ENCODE measurements around the gene TNFRSF19.

TNFRSF19 gene

GRCh38 chr13:23629566-23630272, 59.5 kb downstream of the TNFRSF19 start:
- no peak overlapping the region for H3K4me2 ChIP-seq (ENCODE audit: low read length, poor library complexity, severe bottlenecking)
- no peak overlapping the region for H4K91ac ChIP-seq (ENCODE audit: low read length)
- H3K9ac ChIP-seq (ENCODE audit: low read length), result no peak overlapping the region
- H2BK12ac ChIP-seq (ENCODE audit: low read length in 2 of 2), result peak overlapping the region in 1 of 2 experiments; percentile 71
- WGBS, result 91% methylated on average over 6 of the region's 6 CpGs
- no peak overlapping the region for H3K23ac ChIP-seq (ENCODE audit: low read length in 2 of 2)
- DNase-seq, result no peak
- no peak overlapping the region for H4K8ac ChIP-seq (ENCODE audit: low read length)
- peaks cover 8% of the 10 kb centered on the region for H3K9me3 ChIP-seq (ENCODE audit: control insufficient read depth, low read length)
- no peak overlapping the region for H3K27ac ChIP-seq (ENCODE audit: low read length, poor library complexity, severe bottlenecking)
- H3K14ac ChIP-seq (ENCODE audit: low read length in 2 of 2), result no peak overlapping the region
- H2BK15ac ChIP-seq (ENCODE audit: low read depth, poor library complexity, severe bottlenecking), result no peak overlapping the region
- no peak overlapping the region for H3K4ac ChIP-seq (ENCODE audit: low read depth in 1 of 2, low read length in 2 of 2)
- H3K27me3 ChIP-seq (ENCODE audit: control insufficient read depth in 1 of 2, insufficient read depth in 1 of 2, low read length in 2 of 2), result peaks cover 0 to 5% of the 10 kb centered on the region in 2 experiments
- H3K4me1 ChIP-seq (ENCODE audit: control insufficient read depth, insufficient read depth, low read depth, low read length), result no peaks in the 10 kb centered on the region
- no peak overlapping the region for H2BK120ac ChIP-seq (ENCODE audit: low read depth, low read length)
- H3K79me1 ChIP-seq (replicated peaks; ENCODE audit: low read length, poor library complexity, severe bottlenecking), result no peaks in the 10 kb centered on the region
- peaks cover 0 to 9% of the 10 kb centered on the region in 2 experiments for H3K36me3 ChIP-seq (ENCODE audit: control insufficient read depth in 1 of 2, insufficient read depth in 2 of 2, low read depth in 1 of 2, low read length in 2 of 2)
- no peak overlapping the region for H2AK5ac ChIP-seq (ENCODE audit: low read length, severe bottlenecking)
- H2AFZ ChIP-seq (ENCODE audit: low read depth, low read length), result no peak overlapping the region
- no peak overlapping the region for H2BK5ac ChIP-seq (ENCODE audit: low read depth, low read length, poor library complexity, severe bottlenecking)
- no peak overlapping the region for H3K4me3 ChIP-seq (ENCODE audit: insufficient read depth in 1 of 2, low read depth in 1 of 2, low read length in 2 of 2)
- H3K18ac ChIP-seq (ENCODE audit: low read depth in 1 of 2, low read length in 2 of 2), result peak overlapping the region in 1 of 2 experiments; percentile 66

- Histone ChIP-seq H4K91ac (ENCODE audit: low read length) (no peak overlapping the region), H3K14ac (ENCODE audit: low read length in 2 of 2) (no peak overlapping the region), H2AK5ac (ENCODE audit: low read length, severe bottlenecking) (peak overlapping the region; percentile 51), H3K36me3 (ENCODE audit: control insufficient read depth in 1 of 2, insufficient read depth in 2 of 2, low read depth in 1 of 2, low read length in 2 of 2) (peaks cover 0 to 9% of the 10 kb centered on the region in 2 experiments), H3K9ac (ENCODE audit: low read length) (no peak overlapping the region), H3K4me1 (ENCODE audit: control insufficient read depth, insufficient read depth, low read depth, low read length) (no peaks in the 10 kb centered on the region), H2AFZ (ENCODE audit: low read depth, low read length) (no peak overlapping the region), H2BK120ac (ENCODE audit: low read depth, low read length) (no peak overlapping the region), H2BK5ac (ENCODE audit: low read depth, low read length, poor library complexity, severe bottlenecking) (no peak overlapping the region), H3K4me2 (ENCODE audit: low read length, poor library complexity, severe bottlenecking) (no peak overlapping the region), H4K8ac (ENCODE audit: low read length) (no peak overlapping the region), H3K27ac (ENCODE audit: low read length, poor library complexity, severe bottlenecking) (no peak overlapping the region), H2BK12ac (ENCODE audit: low read length in 2 of 2) (no peak overlapping the region), H3K4me3 (ENCODE audit: insufficient read depth in 1 of 2, low read depth in 1 of 2, low read length in 2 of 2) (no peak overlapping the region), H3K23ac (ENCODE audit: low read length in 2 of 2) (no peak overlapping the region), H3K4ac (ENCODE audit: low read depth in 1 of 2, low read length in 2 of 2) (no peak overlapping the region), H3K27me3 (ENCODE audit: control insufficient read depth in 1 of 2, insufficient read depth in 1 of 2, low read length in 2 of 2) (peaks cover 0 to 5% of the 10 kb centered on the region in 2 experiments), H3K18ac (ENCODE audit: low read depth in 1 of 2, low read length in 2 of 2) (no peak overlapping the region), H3K9me3 (ENCODE audit: control insufficient read depth, low read length) (peaks cover 8% of the 10 kb centered on the region), H3K79me1 (replicated peaks; ENCODE audit: low read length, poor library complexity, severe bottlenecking) (no peaks in the 10 kb centered on the region), H2BK15ac (ENCODE audit: low read depth, poor library complexity, severe bottlenecking) (no peak overlapping the region)
- WGBS, result 56% methylated on average over 5 of the region's 5 CpGs
- no peak for DNase-seq
Measured at GRCh38 chr13:23630349-23631093, 60.3 kb downstream of the TNFRSF19 start.

- Histone ChIP-seq H3K14ac (ENCODE audit: low read length in 2 of 2) (no peak overlapping the region), H3K4ac (ENCODE audit: low read depth in 1 of 2, low read length in 2 of 2) (no peak overlapping the region), H3K4me3 (ENCODE audit: insufficient read depth in 1 of 2, low read depth in 1 of 2, low read length in 2 of 2) (no peak overlapping the region), H4K91ac (ENCODE audit: low read length) (no peak overlapping the region), H2AFZ (ENCODE audit: low read depth, low read length) (no peak overlapping the region), H2BK5ac (ENCODE audit: low read depth, low read length, poor library complexity, severe bottlenecking) (no peak overlapping the region), H3K4me1 (ENCODE audit: control insufficient read depth, insufficient read depth, low read depth, low read length) (no peaks in the 10 kb centered on the region), H4K8ac (ENCODE audit: low read length) (no peak overlapping the region), H3K27ac (ENCODE audit: low read length, poor library complexity, severe bottlenecking) (no peak overlapping the region), H3K9ac (ENCODE audit: low read length) (no peak overlapping the region), H3K23ac (ENCODE audit: low read length in 2 of 2) (no peak overlapping the region), H3K4me2 (ENCODE audit: low read length, poor library complexity, severe bottlenecking) (no peak overlapping the region), H2AK5ac (ENCODE audit: low read length, severe bottlenecking) (no peak overlapping the region), H3K27me3 (ENCODE audit: control insufficient read depth in 1 of 2, insufficient read depth in 1 of 2, low read length in 2 of 2) (peaks cover 0 to 5% of the 10 kb centered on the region in 2 experiments), H3K9me3 (ENCODE audit: control insufficient read depth, low read length) (peaks cover 8% of the 10 kb centered on the region), H2BK15ac (ENCODE audit: low read depth, poor library complexity, severe bottlenecking) (no peak overlapping the region), H3K18ac (ENCODE audit: low read depth in 1 of 2, low read length in 2 of 2) (no peak overlapping the region), H3K36me3 (ENCODE audit: control insufficient read depth in 1 of 2, insufficient read depth in 2 of 2, low read depth in 1 of 2, low read length in 2 of 2) (peaks cover 0 to 9% of the 10 kb centered on the region in 2 experiments), H2BK12ac (ENCODE audit: low read length in 2 of 2) (no peak overlapping the region), H2BK120ac (ENCODE audit: low read depth, low read length) (no peak overlapping the region), H3K79me1 (replicated peaks; ENCODE audit: low read length, poor library complexity, severe bottlenecking) (peaks cover 1% of the 10 kb centered on the region)
- WGBS, result 76% methylated on average over 5 of the region's 6 CpGs
- DNase-seq, result no peak
Measured at GRCh38 chr13:23631311-23632047, 61.3 kb downstream of the TNFRSF19 start.

Data from mesenchymal stem cell (in vitro differentiated cells and primary cell).